ENCODE results near the gene MAGI1. TPM values are rescaled to one million over a fixed set of nuclear protein-coding genes. Genes with fewer than 3 reads are reported as not detected.
"Not testable (repeated sequence)": the region's sequence is repeated elsewhere in the genome, so short reads cannot be mapped to it uniquely, and the experiment has no call there.

MAGI1 gene
- total RNA-seq, 1 donor from 2014 or later: 69.4 TPM

GRCh38 chr3:66041828-66042227, 3.1 kb upstream of the MAGI1 start:
- intact Hi-C loops (cut with DNase I): no loop called here
- no peak for DNase-seq (ENCODE audit: low spot score)

GRCh38 chr3:66041116-66041515, 2.4 kb upstream of the MAGI1 start:
- no peak for DNase-seq (ENCODE audit: low spot score)
- intact Hi-C loops (cut with DNase I): no loop called here

DNA sequence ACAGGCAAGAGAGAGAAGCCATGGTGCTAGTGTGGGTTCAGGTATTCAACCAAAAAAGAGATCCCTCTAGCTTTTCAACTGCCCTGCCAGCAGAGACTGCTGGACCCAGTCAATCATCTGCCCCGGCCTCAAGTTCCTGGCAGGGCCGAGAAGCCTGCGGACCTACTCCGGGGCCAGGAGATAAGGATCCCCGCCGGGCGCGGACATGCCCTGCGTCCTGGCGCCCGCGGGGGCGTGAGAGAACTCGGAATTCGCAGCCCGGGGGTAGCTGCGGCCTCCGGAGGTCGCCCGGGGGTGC, 821 bp upstream of the MAGI1 start:
- DNase-seq (ENCODE audit: low spot score): no peak
- intact Hi-C loops (cut with DNase I): loop anchor here (2.0 to 5.0 kb wide), 6 partner anchors 78 to 255 kb away; no protein-coding TSS in a partner anchor

DNA sequence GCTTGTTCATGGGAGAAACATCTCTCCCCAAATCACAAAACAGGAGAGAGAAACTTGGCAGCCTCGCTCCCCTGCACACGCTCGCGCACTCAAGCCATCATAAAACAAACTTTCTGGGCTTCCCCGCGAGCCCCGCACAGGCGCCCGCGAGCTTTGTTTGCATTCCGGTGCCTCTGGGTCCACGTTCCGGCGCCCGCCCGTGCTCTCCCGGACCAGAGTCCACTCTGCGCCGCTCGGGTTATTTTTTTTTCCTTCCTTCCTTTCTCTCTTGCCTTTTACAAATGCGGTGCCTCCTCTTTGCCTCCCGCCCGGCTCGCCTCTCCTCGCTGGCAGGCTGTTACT, 363 bp downstream of the MAGI1 start:
- intact Hi-C loops (cut with DNase I): loop anchor here (2.0 to 5.0 kb wide), 6 partner anchors 79 to 254 kb away; no protein-coding TSS in a partner anchor
- no peak for DNase-seq (ENCODE audit: low spot score)

DNA sequence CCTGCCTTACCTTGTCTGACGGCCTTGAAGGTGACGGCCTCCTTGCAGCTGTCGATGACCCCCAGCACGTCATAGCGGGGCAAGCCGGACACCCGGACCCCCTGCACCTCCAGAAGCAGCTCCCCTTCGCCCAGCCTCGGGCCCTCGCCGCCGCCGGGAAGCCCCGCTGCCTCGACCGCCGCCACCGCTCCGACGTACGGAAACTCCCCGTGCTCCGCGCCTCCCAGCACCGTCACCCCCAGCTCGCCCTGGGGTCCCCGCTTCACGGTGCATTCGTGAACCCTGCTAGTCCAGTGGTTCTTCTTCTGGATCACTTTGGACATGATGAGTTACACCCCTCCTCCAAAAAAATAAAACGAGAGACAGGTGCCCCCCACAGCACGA, 740 bp downstream of the MAGI1 start:
- intact Hi-C loops (cut with DNase I): loop anchor here (2.0 to 5.0 kb wide), 6 partner anchors 79 to 253 kb away; no protein-coding TSS in a partner anchor
- no peak for DNase-seq (ENCODE audit: low spot score)

- intact Hi-C loops (cut with DNase I): loop anchor here (5.0 kb wide), 4 partner anchors 80 to 145 kb away; no protein-coding TSS in a partner anchor
- no peak for DNase-seq (ENCODE audit: low spot score)
These were observed 1.3 kb downstream of the MAGI1 start for GRCh38 chr3:66037330-66037985.

- intact Hi-C loops (cut with DNase I): loop anchor here (5.0 kb wide), 4 partner anchors 81 to 144 kb away; no protein-coding TSS in a partner anchor
- no peak for DNase-seq (ENCODE audit: low spot score)
These were observed 2.1 kb downstream of the MAGI1 start for GRCh38 chr3:66036586-66037148.

GRCh38 chr3:66035763-66036477, 2.8 kb downstream of the MAGI1 start:
- no peak for DNase-seq (ENCODE audit: low spot score)
- intact Hi-C loops (cut with DNase I): loop anchor here (5.0 kb wide), 4 partner anchors 81 to 144 kb away; no protein-coding TSS in a partner anchor

- intact Hi-C loops (cut with DNase I): no loop called here
- DNase-seq (ENCODE audit: low spot score): no peak
These were observed 5.2 kb downstream of the MAGI1 start for GRCh38 chr3:66033241-66034138.

DNA sequence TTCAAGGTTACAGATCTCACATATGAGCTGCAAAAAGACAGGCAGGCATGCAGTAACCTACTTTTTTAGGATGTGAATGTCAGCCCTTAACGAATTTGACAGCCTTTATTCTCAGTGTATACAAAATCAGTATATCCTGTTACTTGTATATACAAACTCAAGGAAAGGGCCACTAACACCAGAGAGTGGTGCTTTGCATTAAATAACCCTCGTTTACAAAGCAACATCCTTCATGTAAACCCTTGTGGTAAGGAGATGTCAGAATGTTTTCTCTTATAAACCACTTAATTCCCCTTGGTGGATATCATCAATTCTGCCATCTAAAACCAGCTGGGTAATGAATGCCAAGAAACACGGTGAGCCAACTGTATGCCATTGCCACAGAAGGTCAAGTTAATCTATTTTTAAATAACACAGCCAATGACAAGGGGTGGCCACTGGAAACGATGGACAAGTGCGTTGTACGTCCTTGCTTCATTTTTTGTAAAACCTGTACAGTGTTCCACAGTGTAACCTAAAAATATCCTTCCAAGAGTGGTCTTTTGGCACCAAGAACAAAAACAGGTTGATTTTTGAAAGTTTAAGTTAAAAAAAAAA, 7.5 kb downstream of the MAGI1 start:
- intact Hi-C loops (cut with DNase I): no loop called here
- no peak for DNase-seq (ENCODE audit: low spot score)

GRCh38 chr3:66029443-66029842, 9.3 kb downstream of the MAGI1 start:
- DNase-seq (ENCODE audit: low spot score): no peak
- intact Hi-C loops (cut with DNase I): no loop called here

GRCh38 chr3:66029014-66029413, 9.7 kb downstream of the MAGI1 start:
- intact Hi-C loops (cut with DNase I): no loop called here
- no peak for DNase-seq (ENCODE audit: low spot score)

GRCh38 chr3:66028457-66028856, 10.3 kb downstream of the MAGI1 start:
- intact Hi-C loops (cut with DNase I): no loop called here
- no peak for DNase-seq (ENCODE audit: low spot score)

DNA sequence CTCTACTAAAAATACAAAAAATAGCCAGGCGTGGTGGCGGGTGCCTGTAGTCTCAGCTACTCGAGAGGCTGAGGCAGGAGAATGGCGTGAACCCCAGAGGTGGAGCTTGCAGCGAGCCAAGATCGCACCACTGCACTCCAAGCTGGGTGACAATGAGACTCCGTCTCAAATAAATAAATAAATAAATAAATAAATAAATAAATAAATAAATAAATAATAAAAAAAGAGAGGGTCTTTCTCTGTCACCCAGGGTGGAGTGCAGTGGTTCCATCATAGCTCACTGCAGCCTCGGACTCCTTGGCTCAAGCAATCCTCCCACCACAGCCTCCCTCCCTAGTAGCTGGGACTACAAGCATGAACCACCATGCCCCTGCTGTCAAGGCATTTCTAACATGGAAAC, 11.6 kb downstream of the MAGI1 start:
- intact Hi-C loops (cut with DNase I); DNase-seq (ENCODE audit: low spot score): not testable (repeated sequence)

DNA sequence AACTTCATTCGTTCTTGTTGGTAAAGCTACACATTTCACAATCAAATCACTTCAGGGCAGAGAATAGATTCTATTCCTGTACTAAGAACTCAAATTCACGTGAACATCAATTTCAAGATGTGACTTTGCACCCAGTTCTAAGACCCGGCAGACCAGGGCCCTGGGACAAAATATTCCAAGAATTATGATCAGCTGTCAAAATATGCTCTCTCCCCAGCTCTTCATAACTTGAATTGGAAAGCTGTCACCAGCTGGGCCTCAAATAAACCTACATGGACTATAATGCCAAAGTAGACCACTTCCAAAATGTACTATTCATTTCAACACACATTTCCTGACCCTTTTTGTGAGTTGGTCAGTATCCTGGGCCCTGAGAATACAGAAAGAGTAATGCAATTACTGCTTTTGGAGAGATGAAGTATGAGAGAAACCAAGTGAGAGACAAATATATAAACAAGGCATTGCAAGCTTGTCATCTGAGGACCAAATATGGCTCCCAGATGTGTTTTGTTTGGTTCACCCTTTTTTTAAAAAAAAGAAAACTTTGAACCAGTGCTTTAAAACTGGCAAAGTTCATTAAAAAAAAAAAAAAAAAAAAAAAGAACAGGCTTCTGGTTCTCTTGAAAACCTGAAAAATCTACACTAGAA, 14.9 kb downstream of the MAGI1 start:
- DNase-seq (ENCODE audit: low spot score): no peak
- intact Hi-C loops (cut with DNase I): no loop called here

- intact Hi-C loops (cut with DNase I): no loop called here
- no peak for DNase-seq (ENCODE audit: low spot score)
These were observed 15.5 kb downstream of the MAGI1 start for GRCh38 chr3:66023229-66023628.

DNA sequence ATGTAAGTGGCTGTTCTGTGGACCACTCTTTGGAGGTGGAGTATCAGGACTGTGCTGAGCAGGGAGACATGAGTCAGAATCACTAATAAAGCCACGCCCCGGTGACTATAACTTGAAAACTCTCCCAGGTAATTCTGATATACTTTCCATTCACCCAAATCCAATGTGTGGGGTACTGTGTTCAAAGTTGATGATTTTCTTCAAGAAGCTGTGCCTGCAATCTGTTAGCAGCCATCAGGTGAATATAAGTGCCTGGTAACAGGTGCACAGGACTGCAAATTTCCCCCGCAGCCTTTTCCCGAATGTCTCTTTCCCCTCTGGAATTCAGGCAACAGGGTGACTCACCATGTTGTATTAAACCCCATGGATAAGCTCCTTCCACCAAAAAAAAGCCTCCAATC, 17.0 kb downstream of the MAGI1 start:
- intact Hi-C loops (cut with DNase I): no loop called here
- no peak for DNase-seq (ENCODE audit: low spot score)

DNA sequence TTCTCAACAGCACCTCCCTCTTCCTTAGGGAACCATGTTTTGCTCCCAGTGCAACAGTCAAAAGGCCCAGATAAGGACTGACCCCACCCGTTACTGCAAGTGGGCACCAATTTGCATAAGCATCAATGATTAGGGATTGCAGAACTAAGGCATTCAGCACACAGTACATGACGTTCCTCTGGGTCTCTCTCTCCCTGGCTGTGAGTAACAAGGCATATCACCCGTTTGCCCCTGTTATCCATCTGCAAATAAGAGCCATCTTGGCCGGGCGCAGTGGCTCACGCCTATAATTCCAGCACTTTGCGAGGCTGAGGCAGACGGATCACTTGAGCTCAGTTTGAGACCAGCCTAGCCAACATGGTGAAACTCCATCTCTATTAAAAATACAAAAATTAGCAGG, 18.8 kb downstream of the MAGI1 start:
- intact Hi-C loops (cut with DNase I): loop anchor here (5.0 kb wide), 1 partner anchor 53 kb away; no protein-coding TSS in a partner anchor
- DNase-seq (ENCODE audit: low spot score): no peak
